Measurements from ENCODE around the gene DNA2. TPM values are rescaled to one million over a fixed set of nuclear protein-coding genes. Genes with fewer than 3 reads are reported as not detected.

Gene DNA2
- total RNA-seq, 4 donors from 2014 or later: 0.20 to 6.7 (median 1.9) TPM

DNA sequence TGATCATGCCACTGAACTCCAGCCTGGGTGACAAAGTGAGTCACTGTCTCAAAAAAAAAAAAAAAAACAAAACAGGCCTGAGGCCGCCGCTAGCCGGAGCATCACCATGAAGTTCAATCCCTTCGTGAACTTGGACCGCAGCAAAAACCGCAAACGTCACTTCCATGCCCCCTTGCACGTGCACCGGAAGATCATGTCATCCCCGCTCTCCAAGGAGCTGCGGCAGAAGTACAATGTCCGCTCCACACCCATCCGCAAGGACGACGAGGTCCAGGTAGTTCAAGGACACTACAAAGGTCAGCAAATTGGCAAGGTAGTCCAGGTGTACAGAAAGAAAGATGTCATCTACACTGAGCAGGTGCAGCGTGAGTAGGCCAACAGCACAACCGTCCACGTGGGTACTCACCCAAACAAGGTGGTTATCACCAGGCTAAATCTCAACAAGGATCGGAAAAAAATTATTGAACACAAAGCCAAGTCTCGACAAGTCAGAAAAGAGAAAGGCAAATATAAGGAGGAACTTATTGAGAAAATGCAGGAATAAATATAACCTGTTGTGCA, 47.2 kb downstream of the DNA2 start:
- intact Hi-C loops (cut with DNase I; ENCODE audit: low total_unique reads) (no loop called here), in situ Hi-C loops (cut with MboI; ENCODE audit: low pct_ligation_motif_present in 1 of 4, low pct_unique_long_range_greater_than_20kb in 1 of 4, low sequenced_read_pairs in 3 of 4) (no loop called here)
- 94 to 97% methylated on average over 16 to 20 of the region's 20 CpGs for whole genome bisulfite sequencing, 2 donors (ENCODE audit: low coverage in 1 of 2)
- H3K9me3 ChIP-seq: no peaks in the 10 kb centered on the region
- no peak overlapping the region for H3K4me3 ChIP-seq
- no peaks in the 10 kb centered on the region for H3K4me1 ChIP-seq
- no peaks in the 10 kb centered on the region for H3K36me3 ChIP-seq
- no peak overlapping the region for H3K27ac ChIP-seq
- TF ChIP-seq EP300 (IDR thresholded peaks at IDR 0.05; ENCODE audit: low read depth) (no peak), POLR2AphosphoS5 (IDR thresholded peaks at IDR 0.05) (no peak), POLR2A (IDR thresholded peaks at IDR 0.05) (no peak)
- TF ChIP-seq, protein P1, sequence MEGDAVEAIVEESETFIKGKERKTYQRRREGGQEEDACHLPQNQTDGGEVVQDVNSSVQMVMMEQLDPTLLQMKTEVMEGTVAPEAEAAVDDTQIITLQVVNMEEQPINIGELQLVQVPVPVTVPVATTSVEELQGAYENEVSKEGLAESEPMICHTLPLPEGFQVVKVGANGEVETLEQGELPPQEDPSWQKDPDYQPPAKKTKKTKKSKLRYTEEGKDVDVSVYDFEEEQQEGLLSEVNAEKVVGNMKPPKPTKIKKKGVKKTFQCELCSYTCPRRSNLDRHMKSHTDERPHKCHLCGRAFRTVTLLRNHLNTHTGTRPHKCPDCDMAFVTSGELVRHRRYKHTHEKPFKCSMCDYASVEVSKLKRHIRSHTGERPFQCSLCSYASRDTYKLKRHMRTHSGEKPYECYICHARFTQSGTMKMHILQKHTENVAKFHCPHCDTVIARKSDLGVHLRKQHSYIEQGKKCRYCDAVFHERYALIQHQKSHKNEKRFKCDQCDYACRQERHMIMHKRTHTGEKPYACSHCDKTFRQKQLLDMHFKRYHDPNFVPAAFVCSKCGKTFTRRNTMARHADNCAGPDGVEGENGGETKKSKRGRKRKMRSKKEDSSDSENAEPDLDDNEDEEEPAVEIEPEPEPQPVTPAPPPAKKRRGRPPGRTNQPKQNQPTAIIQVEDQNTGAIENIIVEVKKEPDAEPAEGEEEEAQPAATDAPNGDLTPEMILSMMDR (IDR thresholded peaks at IDR 0.05): no peak
- no peaks in the 10 kb centered on the region for H3K27me3 ChIP-seq
- DNase-seq: no peak

DNA sequence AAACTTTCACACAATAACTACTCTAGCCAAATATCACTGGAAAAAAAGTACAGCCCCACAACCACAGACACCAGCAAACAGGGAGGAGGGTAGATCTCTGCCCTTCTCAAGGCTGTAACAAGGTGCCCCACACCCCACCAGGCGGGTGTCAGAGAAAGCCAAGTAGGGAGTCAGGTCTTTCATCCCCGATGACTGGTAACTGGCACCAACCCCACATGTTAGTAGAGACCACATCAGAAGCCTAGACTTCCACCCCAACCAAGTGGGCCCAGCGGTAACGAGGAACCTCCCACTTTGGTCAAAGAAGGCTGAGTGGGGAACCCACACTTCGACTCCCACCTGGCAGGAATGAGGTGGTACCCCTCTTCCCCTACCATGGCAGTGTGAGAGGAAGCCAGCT, 48.3 kb downstream of the DNA2 start:
- in situ Hi-C loops (cut with MboI; ENCODE audit: low pct_ligation_motif_present in 1 of 4, low pct_unique_long_range_greater_than_20kb in 1 of 4, low sequenced_read_pairs in 3 of 4) (no loop called here), intact Hi-C loops (cut with DNase I; ENCODE audit: low total_unique reads) (no loop called here)
- Histone ChIP-seq H3K4me3 (no peak overlapping the region), H3K27ac (no peak overlapping the region), H3K9me3 (no peaks in the 10 kb centered on the region), H3K36me3 (no peaks in the 10 kb centered on the region), H3K27me3 (no peaks in the 10 kb centered on the region), H3K4me1 (no peaks in the 10 kb centered on the region)
- TF ChIP-seq, protein P1 (IDR thresholded peaks at IDR 0.05): no peak
- TF ChIP-seq EP300 (IDR thresholded peaks at IDR 0.05; ENCODE audit: low read depth) (no peak), POLR2A (IDR thresholded peaks at IDR 0.05) (no peak)
- WGBS, 2 donors (ENCODE audit: low coverage in 1 of 2): 89% methylated on average over 5 of the region's 5 CpGs; no CpG with 5 or more reads in 1 of the 2 donors
- DNase-seq: no peak

DNA sequence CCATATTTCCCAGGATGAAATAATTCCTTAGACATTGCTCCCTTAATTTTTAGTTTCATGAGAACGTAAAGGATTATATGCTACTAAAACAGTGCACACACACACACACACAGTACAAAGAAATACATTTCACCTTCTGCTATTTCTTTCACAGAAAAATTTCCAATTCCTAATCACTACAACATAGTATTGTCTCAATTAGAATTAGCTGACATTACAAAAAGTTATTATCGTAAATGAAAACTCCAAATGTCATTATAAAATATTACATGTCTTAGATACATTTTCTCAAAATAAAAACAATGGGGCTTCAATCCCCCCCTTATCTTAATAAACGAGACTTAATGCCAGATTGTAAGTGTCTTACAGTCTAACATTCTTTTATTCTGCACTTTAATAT, 52.4 kb downstream of the DNA2 start:
- WGBS, 2 donors (ENCODE audit: low coverage in 1 of 2): 92 to 97% methylated on average over 3 of the region's 3 CpGs
- Histone ChIP-seq H3K36me3 (no peaks in the 10 kb centered on the region), H3K9me3 (no peaks in the 10 kb centered on the region), H3K27me3 (no peaks in the 10 kb centered on the region), H3K4me1 (no peaks in the 10 kb centered on the region), H3K4me3 (no peak overlapping the region), H3K27ac (no peak overlapping the region)
- intact Hi-C loops (cut with DNase I; ENCODE audit: low total_unique reads) (no loop called here), in situ Hi-C loops (cut with MboI; ENCODE audit: low pct_ligation_motif_present in 1 of 4, low pct_unique_long_range_greater_than_20kb in 1 of 4, low sequenced_read_pairs in 3 of 4) (no loop called here)
- DNase-seq: no peak
- TF ChIP-seq POLR2AphosphoS5 (IDR thresholded peaks at IDR 0.05) (no peak), POLR2A (IDR thresholded peaks at IDR 0.05) (no peak), EP300 (IDR thresholded peaks at IDR 0.05; ENCODE audit: low read depth) (no peak)
- TF ChIP-seq, protein P1 (IDR thresholded peaks at IDR 0.05): no peak

DNA sequence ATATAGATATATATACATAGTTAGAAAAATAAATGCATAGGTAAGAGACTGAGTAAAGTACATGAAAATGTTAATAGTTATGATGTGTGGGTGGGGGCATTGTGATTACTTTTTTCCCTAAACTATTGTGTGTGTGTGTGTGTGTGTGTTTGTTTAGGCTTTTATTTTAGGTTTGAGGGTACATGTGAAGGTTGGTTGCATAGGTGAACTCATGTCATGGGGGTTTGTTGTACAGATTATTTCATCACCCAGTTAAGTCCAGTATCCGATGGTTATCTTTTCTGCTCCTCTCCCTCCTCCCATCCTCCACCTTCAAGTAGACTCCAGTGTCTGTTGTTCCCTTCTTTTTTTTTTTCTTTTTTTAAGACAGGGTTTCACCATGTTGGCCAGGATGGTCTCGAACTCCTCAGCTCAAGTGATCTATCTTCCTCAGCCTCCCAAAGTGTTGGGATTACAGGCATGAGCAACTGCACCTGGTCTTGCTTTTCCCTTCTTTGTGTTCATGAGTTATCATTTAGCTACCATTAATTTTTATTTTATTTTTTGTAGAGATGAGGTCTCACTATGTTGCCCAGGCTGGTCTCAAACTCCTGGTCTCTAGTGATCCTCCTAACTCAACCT, 62.8 kb downstream of the DNA2 start:
- H3K4me1 ChIP-seq: peaks cover 4 to 15% (median 7%) of the 10 kb centered on the region in 4 donors
- in situ Hi-C loops (cut with MboI; ENCODE audit: low pct_ligation_motif_present in 1 of 4, low pct_unique_long_range_greater_than_20kb in 1 of 4, low sequenced_read_pairs in 3 of 4) (no loop called here), intact Hi-C loops (cut with DNase I; ENCODE audit: low total_unique reads) (no loop called here)
- no peak overlapping the region for H3K27ac ChIP-seq
- H3K9me3 ChIP-seq: no peaks in the 10 kb centered on the region
- no peak overlapping the region for H3K4me3 ChIP-seq
- DNase-seq: no peak
- no peaks in the 10 kb centered on the region for H3K27me3 ChIP-seq
- WGBS, 2 donors (ENCODE audit: low coverage in 1 of 2): 80 to 95% methylated on average over 1 to 2 of the region's 2 CpGs
- H3K36me3 ChIP-seq: no peaks in the 10 kb centered on the region
- TF ChIP-seq, protein P1 (IDR thresholded peaks at IDR 0.05): no peak
- TF ChIP-seq POLR2A (IDR thresholded peaks at IDR 0.05) (no peak), EP300 (IDR thresholded peaks at IDR 0.05; ENCODE audit: low read depth) (no peak), POLR2AphosphoS5 (IDR thresholded peaks at IDR 0.05) (no peak)

All from transverse colon (tissue), 4 donors.